Astrocyte (in vitro differentiated cells and primary cell): ENCODE results near the gene SPARC. TPM values are rescaled to one million over a fixed set of nuclear protein-coding genes. Genes with fewer than 3 reads are reported as not detected.
"Not testable (repeated sequence)": the region's sequence is repeated elsewhere in the genome, so short reads cannot be mapped to it uniquely, and the experiment has no call there.

Source experiments
- DNase-seq: peaks from one replicate; pipeline ENCODE4 v3.0.0-alpha.2; 2010; ENCODE audit warnings: low read depth
- FAIRE-seq: peaks from 2 replicates; lab custom pipeline; 2011; peaks lifted over from hg19 to GRCh38; lab: Jason Lieb, UNC
- H2AFZ ChIP-seq: 2 replicates; pipeline ENCODE4 v1.6.0; 2012; ENCODE audit warnings: low read depth, low read length, inconsistent platforms
- H3K27ac ChIP-seq: 2 replicates; pipeline ENCODE4 v1.5.1; 2011; ENCODE audit warnings: low read depth, low read length, inconsistent platforms
- H3K27me3 ChIP-seq: 2 replicates; pipeline ENCODE4 v1.6.0; 2011; ENCODE audit warnings: low read length, inconsistent platforms; ENCODE audit not compliant: insufficient read depth
- H3K36me3 ChIP-seq: 2 replicates; pipeline ENCODE4 v1.5.1; 2011; ENCODE audit warnings: low read length, inconsistent platforms; ENCODE audit not compliant: insufficient read depth
- H3K4me1 ChIP-seq: 2 replicates; pipeline ENCODE4 v1.5.1; 2011; ENCODE audit warnings: low read length, inconsistent platforms; ENCODE audit not compliant: insufficient read depth
- H3K4me2 ChIP-seq: 2 replicates; pipeline ENCODE4 v1.6.0; 2012; ENCODE audit warnings: low read length, inconsistent platforms
- H3K4me3 ChIP-seq: 2 replicates; pipeline ENCODE4 v1.5.1; 2011; ENCODE audit warnings: low read depth, mild to moderate bottlenecking, low read length, inconsistent platforms; ENCODE audit not compliant: insufficient read depth
- H3K79me2 ChIP-seq: 2 replicates; pipeline ENCODE4 v1.6.0; 2012; ENCODE audit warnings: mild to moderate bottlenecking, low read length, inconsistent platforms; ENCODE audit not compliant: insufficient read depth
- H3K9ac ChIP-seq: 2 replicates; pipeline ENCODE4 v1.6.0; 2012; ENCODE audit warnings: mild to moderate bottlenecking, low read length, inconsistent platforms
- H3K9me3 ChIP-seq: 2 replicates; pipeline ENCODE4 v1.5.1; 2012; ENCODE audit warnings: low read depth, mild to moderate bottlenecking, low read length, inconsistent platforms; ENCODE audit not compliant: insufficient read depth
- H4K20me1 ChIP-seq: 2 replicates; pipeline ENCODE4 v1.6.0; 2012; ENCODE audit warnings: low read length, inconsistent platforms; ENCODE audit not compliant: insufficient read depth
- H3K27ac Mint-ChIP-seq: one replicate; pipeline ENCODE4 v1.8.0; 2021; ENCODE audit warnings: mild to moderate bottlenecking, mixed read lengths; ENCODE audit not compliant: unreplicated experiment
- H3K27me3 Mint-ChIP-seq: one replicate; pipeline ENCODE4 v1.8.0; 2021; ENCODE audit warnings: low read depth, mixed read lengths; ENCODE audit not compliant: unreplicated experiment
- H3K36me3 Mint-ChIP-seq: one replicate; pipeline ENCODE4 v1.8.0; 2021; ENCODE audit warnings: low read depth, mixed read lengths; ENCODE audit not compliant: unreplicated experiment
- H3K4me1 Mint-ChIP-seq: one replicate; pipeline ENCODE4 v1.8.0; 2021; ENCODE audit warnings: low read depth, mixed read lengths; ENCODE audit not compliant: unreplicated experiment
- H3K4me3 Mint-ChIP-seq: one replicate; pipeline ENCODE4 v1.8.0; 2021; ENCODE audit warnings: mild to moderate bottlenecking, moderate library complexity, mixed read lengths; ENCODE audit not compliant: unreplicated experiment
- H3K9me3 Mint-ChIP-seq: one replicate; pipeline ENCODE4 v1.8.0; 2021; ENCODE audit warnings: mild to moderate bottlenecking, mixed read lengths; ENCODE audit not compliant: unreplicated experiment
- EZH2 ChIP-seq: IDR thresholded peaks from 2 replicates; pipeline ENCODE4 v1.6.1; 2012; ENCODE audit warnings: mild to moderate bottlenecking, low read length, inconsistent platforms; ENCODE audit not compliant: insufficient read depth
- total RNA-seq: library from RNA; stranded (reverse); gene quantifications from 2 replicates; pipeline ENCODE4 v1.2.1, GENCODE V29; 2021
- TF ChIP-seq, protein P1 (sequence below): IDR thresholded peaks from 2 replicates; pipeline ENCODE4 v1.5.1; 2011; ENCODE audit warnings: low read depth, mild to moderate bottlenecking, inconsistent platforms, low read length, moderate library complexity; ENCODE audit not compliant: insufficient read depth

The SPARC gene
- total RNA-seq, 1 donor from 2014 or later = 15,667 TPM

DNA sequence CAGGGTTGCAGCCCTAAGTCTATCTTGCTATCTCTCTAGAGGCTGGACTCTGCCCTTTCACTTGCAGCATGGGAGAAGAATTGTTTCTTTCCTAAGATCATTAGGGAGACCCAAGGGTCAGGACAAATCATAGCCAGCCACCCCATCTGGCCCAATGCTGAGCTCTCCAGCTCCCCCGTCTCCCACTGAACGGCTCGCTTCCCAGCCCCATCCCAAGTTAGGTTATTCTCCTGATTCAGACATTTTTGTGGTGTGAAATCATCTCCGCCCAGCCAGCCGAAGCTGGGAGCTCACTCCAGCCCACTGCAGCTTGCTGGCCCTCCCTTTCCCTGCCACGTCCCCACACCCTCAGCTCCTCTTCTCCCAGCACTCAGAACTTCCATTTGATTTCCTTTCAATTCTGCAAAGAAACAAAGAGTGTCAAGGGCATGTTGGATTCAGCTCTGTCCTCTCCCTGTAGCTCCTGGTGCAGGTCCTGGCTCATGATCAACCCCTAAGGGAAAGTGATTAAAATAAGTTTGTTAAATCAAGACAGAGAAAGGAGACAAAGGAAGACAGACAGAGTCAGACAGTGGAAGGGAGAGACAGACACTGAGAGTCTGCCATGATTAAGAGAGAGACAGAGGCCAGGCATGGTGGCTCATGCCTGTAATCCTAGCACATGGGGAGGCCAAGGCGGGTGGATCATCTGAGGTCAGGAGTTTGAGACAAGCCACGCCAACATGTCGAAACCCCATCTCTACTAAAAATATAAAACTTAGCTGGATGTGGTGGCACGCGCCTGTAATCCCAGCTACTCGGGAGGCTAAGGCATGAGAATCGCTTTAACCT, 12.6 kb upstream of the SPARC start:
- Histone ChIP-seq H3K4me1 (peaks cover 46% of the 10 kb centered on the region), H3K9ac (peak overlapping the region; percentile 88), H3K9me3 (no peaks in the 10 kb centered on the region), H4K20me1 (no peaks in the 10 kb centered on the region), H3K27ac (peak overlapping the region; percentile 99), H3K4me3 (no peak overlapping the region), H3K79me2 (no peaks in the 10 kb centered on the region), H3K36me3 (no peaks in the 10 kb centered on the region), H2AFZ (peak overlapping the region; percentile 18), H3K27me3 (no peaks in the 10 kb centered on the region), H3K4me2 (peak overlapping the region; percentile 66)
- DNase-seq = peak; percentile 98
- peaks cover 59% of the 10 kb centered on the region for H3K4me1 Mint-ChIP-seq
- FAIRE-seq = peak; percentile 99
- H3K4me3 Mint-ChIP-seq = peak overlapping the region; percentile 69
- H3K9me3 Mint-ChIP-seq = peaks cover 1% of the 10 kb centered on the region
- no peak for TF ChIP-seq EZH2
- TF ChIP-seq, protein P1, sequence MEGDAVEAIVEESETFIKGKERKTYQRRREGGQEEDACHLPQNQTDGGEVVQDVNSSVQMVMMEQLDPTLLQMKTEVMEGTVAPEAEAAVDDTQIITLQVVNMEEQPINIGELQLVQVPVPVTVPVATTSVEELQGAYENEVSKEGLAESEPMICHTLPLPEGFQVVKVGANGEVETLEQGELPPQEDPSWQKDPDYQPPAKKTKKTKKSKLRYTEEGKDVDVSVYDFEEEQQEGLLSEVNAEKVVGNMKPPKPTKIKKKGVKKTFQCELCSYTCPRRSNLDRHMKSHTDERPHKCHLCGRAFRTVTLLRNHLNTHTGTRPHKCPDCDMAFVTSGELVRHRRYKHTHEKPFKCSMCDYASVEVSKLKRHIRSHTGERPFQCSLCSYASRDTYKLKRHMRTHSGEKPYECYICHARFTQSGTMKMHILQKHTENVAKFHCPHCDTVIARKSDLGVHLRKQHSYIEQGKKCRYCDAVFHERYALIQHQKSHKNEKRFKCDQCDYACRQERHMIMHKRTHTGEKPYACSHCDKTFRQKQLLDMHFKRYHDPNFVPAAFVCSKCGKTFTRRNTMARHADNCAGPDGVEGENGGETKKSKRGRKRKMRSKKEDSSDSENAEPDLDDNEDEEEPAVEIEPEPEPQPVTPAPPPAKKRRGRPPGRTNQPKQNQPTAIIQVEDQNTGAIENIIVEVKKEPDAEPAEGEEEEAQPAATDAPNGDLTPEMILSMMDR = no peak
- H3K27ac Mint-ChIP-seq = peak overlapping the region; percentile 100
- H3K27me3 Mint-ChIP-seq = no peaks in the 10 kb centered on the region
- no peaks in the 10 kb centered on the region for H3K36me3 Mint-ChIP-seq

DNA sequence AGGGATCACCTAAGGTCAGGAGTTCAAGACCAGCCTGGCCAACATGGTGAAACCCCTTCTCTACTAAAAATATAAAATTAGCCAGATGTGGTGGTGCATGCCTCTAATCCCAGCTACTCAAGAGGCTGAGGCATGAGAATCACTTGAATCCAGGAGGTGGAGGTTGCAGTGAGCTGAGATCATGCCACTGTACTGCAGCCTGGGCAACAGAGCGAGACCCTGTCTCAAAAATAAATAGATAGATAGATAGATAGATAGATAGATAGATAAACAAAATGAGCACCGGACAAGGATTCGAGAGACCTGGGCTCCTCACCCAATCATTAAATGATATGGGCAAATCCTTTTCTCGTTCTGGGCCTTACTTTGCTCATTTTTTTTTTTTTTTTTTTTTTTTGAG, 11.4 kb upstream of the SPARC start:
- H3K27me3 Mint-ChIP-seq, H3K9me3 Mint-ChIP-seq, H2AFZ ChIP-seq, H3K9ac ChIP-seq, H3K4me2 ChIP-seq, H3K79me2 ChIP-seq, H3K36me3 ChIP-seq, FAIRE-seq, H4K20me1 ChIP-seq, H3K36me3 Mint-ChIP-seq, DNase-seq, H3K27me3 ChIP-seq, H3K4me3 ChIP-seq, H3K9me3 ChIP-seq, H3K4me3 Mint-ChIP-seq: not testable (repeated sequence)
- peaks cover 52% of the 10 kb centered on the region for H3K4me1 ChIP-seq
- H3K27ac ChIP-seq = peak overlapping the region; percentile 99
- peaks cover 57% of the 10 kb centered on the region for H3K4me1 Mint-ChIP-seq
- peak overlapping the region; percentile 100 for H3K27ac Mint-ChIP-seq

DNA sequence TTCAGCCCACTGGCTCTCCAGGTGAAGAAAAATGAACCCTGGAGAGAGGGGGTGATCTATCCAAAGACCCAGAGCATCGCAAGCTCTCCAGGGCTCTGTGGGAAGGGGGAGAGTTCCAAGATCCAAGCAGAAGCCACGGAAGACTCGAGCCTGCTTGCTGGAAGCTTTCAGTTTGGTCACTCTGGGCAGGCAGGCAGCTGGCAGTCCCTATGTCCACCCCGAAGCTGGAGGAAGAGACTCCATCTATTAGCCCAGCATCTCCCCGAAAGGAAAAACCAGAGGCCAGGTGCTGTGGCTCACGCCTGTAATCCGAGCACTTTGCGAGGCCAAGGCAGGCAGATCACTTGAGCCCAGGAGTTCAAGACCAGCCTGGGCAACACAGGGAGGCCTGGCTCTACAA, 10.7 kb upstream of the SPARC start:
- no peaks in the 10 kb centered on the region for H4K20me1 ChIP-seq
- Mint-ChIP-seq H3K4me1 (peaks cover 57% of the 10 kb centered on the region), H3K27ac (peak overlapping the region; percentile 100), H3K4me3 (peak overlapping the region; percentile 60), H3K9me3 (no peaks in the 10 kb centered on the region), H3K36me3 (no peaks in the 10 kb centered on the region), H3K27me3 (no peaks in the 10 kb centered on the region)
- no peaks in the 10 kb centered on the region for H3K36me3 ChIP-seq
- no peak overlapping the region for H3K4me2 ChIP-seq
- no peaks in the 10 kb centered on the region for H3K27me3 ChIP-seq
- no peak overlapping the region for H2AFZ ChIP-seq
- H3K9ac ChIP-seq = peak overlapping the region; percentile 28
- FAIRE-seq (no peak), DNase-seq (no peak)
- H3K9me3 ChIP-seq = no peaks in the 10 kb centered on the region
- no peaks in the 10 kb centered on the region for H3K79me2 ChIP-seq
- peaks cover 53% of the 10 kb centered on the region for H3K4me1 ChIP-seq
- peak overlapping the region; percentile 99 for H3K27ac ChIP-seq
- TF ChIP-seq EZH2 = no peak
- TF ChIP-seq, protein P1 = no peak
- H3K4me3 ChIP-seq = no peak overlapping the region
